ENCODE results near the gene LDLRAD2.
"Not testable (repeated sequence)": the region's sequence is repeated elsewhere in the genome, so short reads cannot be mapped to it uniquely, and the experiment has no call there.

LDLRAD2 gene

GRCh38 chr1:21783679-21784603 is 28.1 kb upstream of the LDLRAD2 start:
- no peak for DNase-seq

GRCh38 chr1:21785764-21786163 is 26.3 kb upstream of the LDLRAD2 start:
- DNase-seq = not testable (repeated sequence)

- DNase-seq = no peak
These were observed 25.4 kb upstream of the LDLRAD2 start for GRCh38 chr1:21786640-21787039.

DNA sequence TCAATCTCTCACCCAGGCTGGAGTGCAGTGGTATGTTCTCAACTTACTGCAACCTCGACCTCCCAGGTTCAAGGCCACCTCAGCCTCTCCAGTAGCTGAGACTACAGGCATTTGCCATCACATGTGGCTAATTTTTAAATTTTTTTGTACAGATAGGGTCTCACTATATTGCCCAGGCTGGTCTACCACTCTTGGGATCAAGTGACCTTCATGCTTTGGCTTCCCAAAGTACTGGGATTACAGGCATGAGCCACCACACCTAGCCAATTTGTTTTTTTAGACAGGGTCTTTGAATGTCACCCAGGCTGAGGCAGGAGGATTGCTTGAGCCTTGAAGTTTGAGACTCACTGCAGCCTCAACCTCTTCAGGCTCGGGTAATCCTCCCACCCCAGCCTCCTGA is 19.0 kb upstream of the LDLRAD2 start:
- no peak for DNase-seq

- DNase-seq = no peak
These were observed 17.4 kb upstream of the LDLRAD2 start for GRCh38 chr1:21794656-21795055.

GRCh38 chr1:21795075-21795474 is 17.0 kb upstream of the LDLRAD2 start:
- no peak for DNase-seq

GRCh38 chr1:21799730-21800129 is 12.3 kb upstream of the LDLRAD2 start:
- no peak for DNase-seq

DNA sequence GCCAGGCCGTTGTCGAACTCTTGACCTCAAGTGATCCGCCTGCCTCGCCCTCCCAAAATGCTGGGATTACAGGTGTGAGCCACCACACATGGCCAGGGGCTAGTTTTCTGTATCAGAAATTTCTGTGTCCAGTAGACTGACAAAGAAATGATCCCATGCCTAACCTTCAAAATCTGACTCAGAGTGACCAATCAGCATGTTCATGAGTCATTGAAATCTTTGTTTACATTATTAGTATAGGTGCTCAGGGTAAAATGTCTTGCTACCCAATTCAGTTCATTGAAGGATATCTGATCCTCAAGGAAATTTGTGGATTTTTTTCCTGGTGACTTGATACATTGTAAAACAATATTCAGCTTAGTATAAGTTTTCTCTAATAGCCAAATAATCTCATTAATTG is 11.0 kb upstream of the LDLRAD2 start:
- no peak for DNase-seq

DNA sequence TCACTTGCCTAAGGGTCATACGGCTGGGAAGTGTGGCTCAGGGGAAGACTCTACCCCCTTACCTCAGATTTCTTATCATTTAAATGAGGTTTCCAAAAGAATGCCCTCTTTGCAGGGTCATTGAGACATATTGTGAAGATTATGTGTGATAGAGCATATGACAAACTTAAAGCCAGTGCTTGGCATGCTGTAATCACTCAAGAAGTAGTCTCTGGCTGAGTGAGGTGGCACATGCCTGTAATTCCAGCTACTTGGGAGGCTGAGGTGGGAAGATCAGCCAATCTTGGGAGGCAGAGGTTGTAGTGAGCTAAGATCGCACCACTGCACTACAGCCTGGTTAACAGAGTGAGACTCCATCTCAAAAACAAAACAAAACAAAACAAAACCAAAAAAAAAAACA is 7.5 kb upstream of the LDLRAD2 start:
- DNase-seq = no peak

GRCh38 chr1:21813542-21813941 is 1.5 kb downstream of the LDLRAD2 start:
- no peak for DNase-seq

DNA sequence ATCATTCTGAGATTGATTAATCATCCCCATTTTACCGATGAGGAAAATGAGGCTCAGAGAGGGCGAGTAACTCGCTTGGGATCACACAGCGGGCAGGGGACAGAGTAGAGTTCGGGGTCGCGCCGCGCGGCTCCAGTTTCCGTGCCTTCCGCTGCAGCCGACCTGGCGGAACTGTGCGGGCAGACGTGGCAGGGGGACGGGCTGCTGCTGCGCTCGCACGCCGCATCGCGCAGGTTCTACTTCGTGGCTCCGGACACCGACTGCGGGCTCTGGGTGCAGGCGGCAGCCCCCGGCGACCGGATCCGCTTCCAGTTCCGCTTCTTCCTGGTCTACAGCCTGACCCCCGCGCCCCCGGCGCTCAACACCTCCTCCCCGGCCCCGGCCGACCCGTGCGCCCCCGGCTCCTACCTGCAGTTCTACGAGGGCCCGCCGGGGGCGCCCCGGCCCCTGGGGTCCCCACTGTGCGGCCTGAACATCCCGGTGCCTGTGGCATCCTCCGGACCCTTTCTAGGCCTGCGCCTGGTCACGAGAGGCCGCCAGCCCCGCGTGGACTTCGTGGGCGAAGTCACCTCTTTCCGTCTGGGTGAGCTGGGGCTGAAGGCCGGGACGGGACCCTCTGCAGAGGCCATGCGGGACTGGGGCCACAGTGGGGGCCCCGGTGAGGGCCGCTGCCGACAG is 2.3 kb downstream of the LDLRAD2 start:
- no peak for DNase-seq

DNA sequence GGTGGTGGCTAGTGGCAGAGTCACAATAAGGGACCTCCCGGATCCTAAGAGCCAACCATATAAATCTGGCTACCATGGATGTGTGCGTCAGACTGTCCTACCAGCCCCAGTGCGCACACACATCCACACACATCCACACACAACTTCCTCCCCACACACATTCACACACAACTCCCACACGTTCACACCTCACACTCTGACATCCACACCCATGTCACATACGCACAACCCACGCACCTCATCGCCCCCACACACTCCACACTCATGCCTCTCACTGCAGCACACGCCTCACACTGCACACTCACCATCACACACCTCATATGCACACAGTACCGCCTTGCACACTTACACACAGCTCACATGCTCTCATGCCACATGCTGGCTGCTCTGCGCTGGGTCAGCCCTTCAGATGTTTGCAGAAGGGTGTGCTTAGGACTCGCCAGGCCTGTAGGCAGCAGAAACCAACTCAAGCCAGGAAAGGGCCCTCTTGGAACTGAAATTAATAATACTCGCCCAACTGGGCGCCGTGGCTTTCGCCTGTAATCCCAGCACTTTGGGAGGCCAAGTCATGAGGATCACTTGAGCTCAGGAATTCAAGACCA is 3.0 kb downstream of the LDLRAD2 start:
- DNase-seq = no peak

- DNase-seq = no peak
These were observed 3.8 kb downstream of the LDLRAD2 start for GRCh38 chr1:21815724-21816321.

DNA sequence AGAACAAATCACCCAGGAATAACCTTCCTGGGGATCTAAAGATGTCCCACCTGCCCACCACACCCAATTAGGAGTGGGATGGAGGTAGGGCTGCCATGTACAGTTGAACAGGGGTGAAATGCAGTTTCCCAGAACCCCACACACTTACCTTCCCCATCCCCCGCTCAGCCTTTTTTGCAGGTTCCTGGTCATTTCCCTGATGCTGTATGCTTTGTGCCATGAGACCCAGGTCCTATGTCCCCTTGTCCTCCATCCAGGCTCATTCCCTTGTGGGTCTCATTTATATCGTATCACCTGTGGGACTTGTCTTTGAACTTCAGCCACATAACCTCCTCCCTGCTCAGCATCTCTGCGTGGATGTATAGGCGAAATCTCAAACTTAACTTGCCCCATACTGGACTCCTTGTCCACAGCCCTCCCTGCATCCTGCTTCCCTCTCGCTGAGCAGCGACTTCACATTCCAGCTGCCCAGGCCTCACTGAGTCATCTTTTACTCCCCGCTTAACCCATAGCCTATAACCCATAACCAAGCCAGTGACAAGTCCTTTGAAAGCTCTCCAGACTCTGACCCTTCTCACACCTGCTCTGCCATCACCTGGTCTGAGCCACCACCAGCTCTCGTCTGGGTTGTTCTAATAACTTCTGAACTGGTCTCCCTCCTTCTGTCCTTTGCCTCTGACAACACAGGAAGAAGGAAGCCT is 4.7 kb downstream of the LDLRAD2 start:
- no peak for DNase-seq

DNA sequence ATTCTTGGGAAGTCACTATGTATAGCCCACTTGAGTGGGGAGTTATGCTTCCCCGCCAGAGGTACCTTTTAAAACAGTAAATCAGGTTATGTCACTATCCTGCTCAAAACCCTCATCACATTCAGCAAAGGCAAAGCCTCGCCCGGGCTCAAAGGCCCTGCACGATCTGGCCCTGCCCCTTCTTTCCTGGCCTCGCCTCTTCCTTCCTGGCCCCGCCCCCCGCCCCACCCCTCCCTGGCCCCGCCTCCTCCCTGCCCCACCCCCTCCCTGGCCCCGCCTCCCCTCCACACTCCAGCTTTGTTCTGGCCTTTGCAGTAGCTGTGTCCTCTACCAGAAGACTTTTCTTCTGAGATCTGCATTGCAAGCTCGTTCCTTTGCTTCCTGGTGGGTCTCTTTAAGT is 6.6 kb downstream of the LDLRAD2 start:
- DNase-seq = no peak

GRCh38 chr1:21820597-21821232 is 8.7 kb downstream of the LDLRAD2 start:
- DNase-seq = no peak

DNA sequence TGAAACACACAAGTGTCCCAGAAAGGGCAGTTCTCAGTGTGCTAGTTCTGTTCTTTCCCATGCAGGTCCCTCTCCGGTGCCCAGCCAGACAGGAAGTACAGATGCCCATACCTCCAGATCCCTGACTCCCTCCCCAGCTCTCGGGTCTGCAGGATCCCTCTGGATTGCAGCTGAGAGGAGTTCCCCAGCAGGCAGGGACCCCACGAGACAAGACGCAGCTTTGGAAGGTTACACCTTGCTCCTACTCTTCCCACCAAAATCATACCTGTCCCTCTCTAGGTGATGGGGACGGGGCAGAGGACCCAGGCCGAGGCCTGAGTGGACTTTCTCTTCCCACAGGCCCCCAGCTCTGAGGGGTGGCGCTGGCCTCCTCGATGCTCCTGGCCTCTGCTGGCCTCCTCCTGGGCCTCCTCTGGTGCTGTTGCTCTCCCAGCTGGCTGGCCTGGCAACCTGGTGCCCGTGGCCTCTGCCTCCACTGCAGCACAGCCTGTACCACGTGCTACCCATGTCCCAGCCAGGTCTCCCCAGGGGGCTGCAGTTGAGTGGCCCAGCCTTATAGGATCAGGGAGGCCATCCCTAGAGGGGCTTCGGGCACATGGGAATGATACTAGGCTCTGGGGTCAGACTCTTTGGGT is 9.4 kb downstream of the LDLRAD2 start:
- DNase-seq = no peak

GRCh38 chr1:21822349-21822748 is 10.3 kb downstream of the LDLRAD2 start:
- DNase-seq = no peak

DNA sequence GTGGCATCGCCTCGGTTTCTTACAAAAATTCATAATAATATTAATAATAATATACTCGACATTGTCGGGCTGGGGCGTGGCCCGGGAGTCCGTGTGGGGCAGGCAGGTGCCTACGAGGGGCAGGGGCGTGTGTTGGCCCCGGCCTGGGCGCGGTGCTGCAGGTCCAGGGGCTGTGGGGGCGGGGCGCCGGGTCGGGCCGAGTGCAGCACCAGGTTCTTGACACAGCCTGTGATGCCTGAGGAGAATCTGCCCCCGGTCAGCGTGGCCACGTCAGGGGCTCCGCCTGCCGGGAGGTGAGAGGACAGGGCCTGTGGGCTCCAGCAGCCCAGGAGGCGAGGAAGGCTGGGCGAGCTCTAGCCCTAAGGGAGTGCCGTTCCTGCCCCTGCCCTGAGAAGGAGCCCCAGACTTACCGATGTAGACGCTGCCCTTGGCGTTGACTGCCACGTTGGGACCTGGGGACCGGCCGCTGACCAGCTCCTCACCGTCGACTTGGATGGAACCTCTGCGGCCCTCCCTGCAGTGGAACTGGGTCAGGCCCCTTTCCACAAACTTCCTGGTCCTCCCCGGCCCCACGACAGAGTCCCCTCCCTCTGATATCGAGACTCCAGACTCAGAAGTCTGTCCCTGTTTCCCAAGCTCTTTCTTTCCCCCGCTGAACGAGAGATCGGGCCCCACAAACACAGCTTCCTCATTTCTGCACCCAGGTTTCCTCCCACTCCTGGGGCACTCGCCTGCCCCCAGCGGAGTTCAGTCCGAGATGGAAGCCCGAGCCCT is 11.3 kb downstream of the LDLRAD2 start:
- DNase-seq = no peak

GRCh38 chr1:21823980-21824702 is 12.1 kb downstream of the LDLRAD2 start:
- no peak for DNase-seq

Data from effector CD8-positive, alpha-beta T cell (primary cell).